HG03175 (cell line): ENCODE data around the gene TGM2.
"Not testable (repeated sequence)": the region's sequence is repeated elsewhere in the genome, so short reads cannot be mapped to it uniquely, and the experiment has no call there.

ENCODE experiments used
- ATAC-seq: cut with Tn5 transposase; IDR thresholded peaks from one replicate; pipeline ENCODE4 v1.9.1; 2021; ENCODE audit warnings: mild to moderate bottlenecking, moderate library complexity; ENCODE audit not compliant: unreplicated experiment

Gene TGM2

GRCh38 chr20:38119446-38119845, 45.6 kb downstream of the TGM2 start:
- no peak for ATAC-seq

- ATAC-seq: no peak
Measured at GRCh38 chr20:38117635-38118034, 47.4 kb downstream of the TGM2 start.

GRCh38 chr20:38117205-38117604, 47.9 kb downstream of the TGM2 start:
- no peak for ATAC-seq

- no peak for ATAC-seq
Measured at GRCh38 chr20:38116409-38117165, 48.5 kb downstream of the TGM2 start.

GRCh38 chr20:38115896-38116295, 49.2 kb downstream of the TGM2 start:
- ATAC-seq: no peak

- ATAC-seq: no peak
Measured at GRCh38 chr20:38115205-38115604, 49.9 kb downstream of the TGM2 start.

GRCh38 chr20:38114353-38114791, 50.7 kb downstream of the TGM2 start:
- ATAC-seq: no peak

GRCh38 chr20:38113401-38114325, 51.4 kb downstream of the TGM2 start:
- no peak for ATAC-seq

GRCh38 chr20:38112930-38113294, 52.2 kb downstream of the TGM2 start:
- ATAC-seq: no peak

- no peak for ATAC-seq
Measured at GRCh38 chr20:38112261-38112929, 52.7 kb downstream of the TGM2 start.

- ATAC-seq: no peak
Measured at GRCh38 chr20:38111366-38112232, 53.5 kb downstream of the TGM2 start.

GRCh38 chr20:38110525-38111178, 54.4 kb downstream of the TGM2 start:
- ATAC-seq: no peak

- ATAC-seq: no peak
Measured at GRCh38 chr20:38109591-38110524, 55.2 kb downstream of the TGM2 start.

GRCh38 chr20:38108986-38109541, 56.0 kb downstream of the TGM2 start:
- no peak for ATAC-seq

GRCh38 chr20:38108438-38108985, 56.6 kb downstream of the TGM2 start:
- no peak for ATAC-seq

- ATAC-seq: not testable (repeated sequence)
Measured at GRCh38 chr20:38107916-38108315, 57.2 kb downstream of the TGM2 start.

GRCh38 chr20:38107386-38107785, 57.7 kb downstream of the TGM2 start:
- ATAC-seq: not testable (repeated sequence)

- no peak for ATAC-seq
Measured at GRCh38 chr20:38106461-38106860, 58.6 kb downstream of the TGM2 start.
